Mononuclear cell (primary cell): Measurements from ENCODE around the gene BANP. TPM values are rescaled to one million over a fixed set of nuclear protein-coding genes. Genes with fewer than 3 reads are reported as not detected.
"Not testable (repeated sequence)": the region's sequence is repeated elsewhere in the genome, so short reads cannot be mapped to it uniquely, and the experiment has no call there.

ENCODE experiments used
- H3K27me3 ChIP-seq: 2 replicates; pipeline ENCODE4 v1.6.0; 2011; ENCODE audit warnings: low read length, control low read depth; ENCODE audit not compliant: insufficient read depth
- H3K4me1 ChIP-seq: 2 replicates; pipeline ENCODE4 v1.5.1; 2011; ENCODE audit warnings: mild to moderate bottlenecking, low read length, control low read depth; ENCODE audit not compliant: insufficient read depth
- H3K4me3 ChIP-seq: 2 replicates; pipeline ENCODE4 v1.5.1; 2011; ENCODE audit warnings: mild to moderate bottlenecking, low read length, moderate library complexity
- H3K9me3 ChIP-seq: 2 replicates; pipeline ENCODE4 v1.5.1; 2011; ENCODE audit warnings: low read depth, mild to moderate bottlenecking, control low read depth, low read length
- total RNA-seq: library from RNA; depleted of rRNA; stranded (reverse); fragments of >200 nt; gene quantifications from one replicate; pipeline ENCODE4 v1.2.3, GENCODE V29; 2012

BANP gene
- total RNA-seq, 1 donor, result 71.8 TPM

GRCh38 chr16:88004391-88004790, 53.2 kb downstream of the BANP start:
- Histone ChIP-seq H3K9me3 (no peaks in the 10 kb centered on the region), H3K27me3 (no peaks in the 10 kb centered on the region)

DNA sequence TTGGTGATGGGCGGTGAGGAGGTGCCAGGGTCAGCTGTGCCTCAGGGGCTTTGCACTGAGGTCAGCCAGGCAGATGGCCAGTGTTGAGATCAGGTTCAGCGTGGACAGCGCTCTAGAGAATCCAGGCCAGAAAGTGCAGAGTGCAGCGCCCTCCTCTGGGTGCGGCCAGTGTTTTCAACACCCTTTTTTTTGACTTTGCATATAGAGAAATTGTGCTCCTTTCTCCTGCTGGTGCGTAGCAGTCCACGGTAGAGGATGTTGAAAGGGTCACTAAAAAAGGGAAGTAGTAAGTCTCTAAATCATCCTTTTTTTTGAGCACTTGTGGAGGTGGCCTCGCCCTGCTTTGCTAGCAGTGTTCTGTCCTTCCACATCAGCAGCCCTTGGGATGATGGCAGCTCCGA, 53.9 kb downstream of the BANP start:
- no peak overlapping the region for H3K4me3 ChIP-seq
- peaks cover 14% of the 10 kb centered on the region for H3K4me1 ChIP-seq
- H3K9me3 ChIP-seq, result no peaks in the 10 kb centered on the region
- no peaks in the 10 kb centered on the region for H3K27me3 ChIP-seq

More at GRCh38 chr16:88004391-88004790, 53.2 kb downstream of the BANP start:
- H3K4me1 ChIP-seq, result peaks cover 14% of the 10 kb centered on the region
- H3K4me3 ChIP-seq, result no peak overlapping the region

GRCh38 chr16:88005968-88006367, 54.7 kb downstream of the BANP start:
- H3K4me3 ChIP-seq, result no peak overlapping the region
- H3K4me1 ChIP-seq, result peaks cover 14% of the 10 kb centered on the region
- H3K27me3 ChIP-seq, result no peaks in the 10 kb centered on the region
- no peaks in the 10 kb centered on the region for H3K9me3 ChIP-seq

GRCh38 chr16:88007321-88007731, 56.1 kb downstream of the BANP start:
- Histone ChIP-seq H3K4me1 (peaks cover 14% of the 10 kb centered on the region), H3K9me3 (no peaks in the 10 kb centered on the region), H3K27me3 (no peaks in the 10 kb centered on the region), H3K4me3 (no peak overlapping the region)

DNA sequence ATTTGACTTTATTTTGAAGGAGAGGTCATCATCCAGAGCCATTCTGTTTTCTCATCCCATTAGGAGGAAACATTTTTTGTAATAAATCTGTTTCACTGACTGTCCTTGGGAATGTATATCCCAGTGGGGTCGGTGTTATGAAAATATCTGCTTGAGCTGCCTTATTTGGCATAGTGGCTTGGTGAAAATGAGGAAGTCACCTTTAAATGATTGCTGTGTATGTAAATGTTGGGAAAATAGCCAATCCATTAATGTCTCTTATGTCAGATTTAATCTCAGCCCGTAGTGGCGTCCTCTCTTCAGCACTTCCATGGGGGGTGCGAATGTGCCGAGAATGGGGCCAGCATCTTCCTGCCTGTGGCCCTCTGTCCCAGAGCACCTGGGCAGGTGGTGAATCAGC, 57.6 kb downstream of the BANP start:
- Histone ChIP-seq H3K9me3 (no peaks in the 10 kb centered on the region), H3K27me3 (no peaks in the 10 kb centered on the region), H3K4me1 (peaks cover 14% of the 10 kb centered on the region), H3K4me3 (no peak overlapping the region)

DNA sequence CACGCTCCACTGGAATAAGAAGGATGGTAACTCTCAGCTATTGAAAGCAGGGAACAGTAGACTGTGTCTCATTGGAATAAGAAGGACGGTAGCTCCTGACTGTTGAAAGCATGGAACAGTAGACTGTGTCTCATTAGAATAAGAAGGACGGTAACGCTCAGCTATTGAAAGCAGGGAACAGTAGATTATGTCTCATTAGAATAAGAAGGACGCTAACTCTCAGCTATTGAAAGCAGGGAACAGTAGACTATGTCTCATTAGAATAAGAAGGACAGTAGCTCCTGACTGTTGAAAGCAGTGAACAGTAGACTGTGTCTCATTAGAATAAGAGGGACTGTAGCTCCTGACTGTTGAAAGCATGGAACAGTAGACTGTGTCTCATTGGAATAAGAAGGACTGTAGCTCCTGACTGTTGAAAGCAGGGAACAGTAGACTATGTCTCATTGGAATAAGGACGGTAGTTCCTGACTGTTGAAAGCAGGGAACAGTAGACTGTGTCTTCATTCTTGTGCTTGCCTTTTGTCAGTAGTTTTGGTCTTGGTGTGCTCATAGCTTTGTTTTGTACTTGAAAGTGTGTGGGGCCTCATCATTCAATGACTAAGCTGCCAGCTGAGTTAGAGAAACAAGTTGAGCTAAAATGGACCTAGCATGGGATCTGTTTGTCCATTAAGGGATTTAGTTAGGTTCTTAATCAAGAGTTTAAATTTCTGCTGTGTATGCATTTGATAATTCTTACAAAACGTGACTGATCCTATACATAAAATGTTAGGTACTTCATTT, 58.5 kb downstream of the BANP start:
- Histone ChIP-seq H3K4me1 (peaks cover 12% of the 10 kb centered on the region), H3K27me3 (no peaks in the 10 kb centered on the region), H3K4me3 (no peak overlapping the region), H3K9me3 (no peaks in the 10 kb centered on the region)

DNA sequence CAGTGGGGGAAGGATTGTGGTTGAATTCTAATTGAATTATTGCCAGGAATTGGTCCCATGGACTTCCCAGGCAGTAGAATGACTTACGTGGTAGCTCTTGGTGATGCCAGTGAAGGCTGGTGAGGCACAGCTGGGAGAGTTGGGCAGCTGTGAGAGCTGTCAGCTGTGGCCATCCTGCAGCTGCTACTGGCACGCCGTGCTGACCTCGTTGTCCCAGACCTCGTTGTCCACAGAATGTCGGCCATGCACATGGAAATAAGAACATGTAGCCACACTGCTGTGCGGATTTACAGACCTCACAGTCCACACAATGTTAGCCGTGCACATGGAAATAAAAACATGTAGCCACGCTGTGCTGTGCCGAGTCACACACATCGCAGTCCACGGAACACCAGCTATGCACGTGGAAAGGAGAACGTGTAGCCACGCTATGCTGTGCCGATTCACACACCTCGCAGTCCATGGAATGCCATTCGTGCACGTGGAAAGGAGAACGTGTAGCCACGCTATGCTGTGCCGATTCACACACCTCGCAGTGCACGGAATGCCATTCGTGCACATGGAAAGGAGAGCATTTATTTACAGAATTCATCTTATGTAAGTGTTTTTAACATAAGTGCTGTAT, 59.2 kb downstream of the BANP start:
- H3K27me3 ChIP-seq, result no peaks in the 10 kb centered on the region
- H3K9me3 ChIP-seq, result no peaks in the 10 kb centered on the region
- peaks cover 5% of the 10 kb centered on the region for H3K4me1 ChIP-seq
- no peak overlapping the region for H3K4me3 ChIP-seq

DNA sequence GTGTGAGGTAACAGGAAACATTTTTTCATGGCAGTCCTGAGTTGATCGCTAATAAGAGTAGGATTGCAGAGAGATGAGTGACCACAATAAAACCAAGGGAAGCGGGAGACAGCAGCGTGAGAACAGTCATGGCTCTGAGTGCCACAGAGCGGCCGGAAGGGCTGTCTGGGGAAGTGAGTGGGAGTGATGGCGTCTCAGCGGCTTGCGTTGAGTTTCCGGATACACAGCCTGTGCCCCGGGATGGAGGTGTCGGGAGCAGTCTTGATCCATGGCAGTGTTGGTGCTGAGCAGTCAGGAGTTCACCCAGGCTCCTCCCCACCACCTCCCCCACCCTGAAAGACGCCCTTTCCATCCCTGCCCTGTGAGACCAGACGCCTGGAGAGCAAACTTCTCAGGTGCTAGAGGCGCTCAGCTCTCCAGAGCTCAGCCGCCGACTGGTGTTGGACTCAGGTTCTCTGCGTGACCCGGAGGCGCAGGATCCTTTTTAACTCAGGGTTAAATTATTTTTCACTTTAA, 59.8 kb downstream of the BANP start:
- Histone ChIP-seq H3K9me3 (no peaks in the 10 kb centered on the region), H3K27me3 (no peaks in the 10 kb centered on the region), H3K4me3 (no peak overlapping the region), H3K4me1 (no peaks in the 10 kb centered on the region)

- Histone ChIP-seq H3K27me3 (no peaks in the 10 kb centered on the region), H3K9me3 (no peaks in the 10 kb centered on the region), H3K4me1 (no peaks in the 10 kb centered on the region), H3K4me3 (no peak overlapping the region)
Observed at GRCh38 chr16:88012360-88012759, 61.1 kb downstream of the BANP start.

DNA sequence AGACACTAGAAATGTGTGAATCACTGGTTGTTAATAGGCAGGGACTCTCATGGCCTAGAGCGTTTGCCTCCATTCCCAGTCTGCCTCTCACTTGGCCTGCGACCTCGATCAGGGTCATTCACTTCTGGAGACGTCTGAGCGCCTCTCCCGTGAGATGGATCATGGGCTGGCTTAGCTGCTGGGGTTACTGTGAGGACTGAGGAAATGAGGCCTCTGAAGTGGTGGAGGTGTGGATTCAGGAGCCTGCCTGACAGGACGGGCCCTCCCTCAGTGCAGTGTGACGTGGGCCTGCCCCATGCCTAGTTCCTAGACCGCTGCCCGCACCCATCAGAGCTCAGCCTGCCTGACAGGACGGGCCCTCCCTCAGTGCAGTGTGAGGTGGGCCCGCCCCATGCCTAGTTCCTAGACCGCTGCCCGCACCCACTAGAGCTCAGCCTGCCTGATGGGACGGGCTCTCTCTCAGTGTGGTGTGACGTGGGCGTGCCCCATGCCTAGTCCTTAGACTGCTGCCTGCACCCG, 61.9 kb downstream of the BANP start:
- H3K4me3 ChIP-seq, result no peak overlapping the region
- no peaks in the 10 kb centered on the region for H3K4me1 ChIP-seq
- H3K27me3 ChIP-seq, result no peaks in the 10 kb centered on the region
- no peaks in the 10 kb centered on the region for H3K9me3 ChIP-seq

DNA sequence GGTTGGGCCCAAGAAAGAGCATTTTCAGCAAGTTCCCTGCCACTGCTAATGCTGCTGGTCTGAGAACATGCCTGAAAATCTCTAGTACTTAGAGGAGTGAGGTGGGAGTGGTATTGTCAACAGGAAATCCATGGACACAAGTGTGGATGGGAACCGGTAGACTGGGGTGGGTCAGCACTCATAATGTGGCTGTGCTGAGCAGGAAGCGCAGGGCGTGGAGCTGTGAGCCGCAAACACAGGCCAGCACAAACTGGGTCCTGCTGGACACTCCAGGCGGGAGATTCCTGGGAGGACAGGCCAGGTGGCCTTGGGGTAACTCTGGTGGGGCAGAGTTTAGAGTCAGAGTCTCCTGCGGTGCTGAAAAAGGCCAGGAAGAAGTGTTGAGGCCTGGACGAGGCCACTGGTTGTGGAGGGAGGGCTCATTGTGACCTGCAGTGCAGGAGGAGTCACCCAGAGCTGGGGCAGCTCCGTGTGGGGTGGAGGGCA, 62.6 kb downstream of the BANP start:
- Histone ChIP-seq H3K9me3 (no peaks in the 10 kb centered on the region), H3K27me3 (no peaks in the 10 kb centered on the region), H3K4me3 (no peak overlapping the region), H3K4me1 (no peaks in the 10 kb centered on the region)

- Histone ChIP-seq H3K4me3 (no peak overlapping the region), H3K9me3 (no peaks in the 10 kb centered on the region), H3K27me3 (no peaks in the 10 kb centered on the region), H3K4me1 (no peaks in the 10 kb centered on the region)
Observed at GRCh38 chr16:88014252-88014781, 63.1 kb downstream of the BANP start.

- Histone ChIP-seq H3K9me3 (no peaks in the 10 kb centered on the region), H3K27me3 (no peaks in the 10 kb centered on the region), H3K4me3 (no peak overlapping the region), H3K4me1 (no peaks in the 10 kb centered on the region)
Observed at GRCh38 chr16:88014954-88015805, 63.9 kb downstream of the BANP start.

DNA sequence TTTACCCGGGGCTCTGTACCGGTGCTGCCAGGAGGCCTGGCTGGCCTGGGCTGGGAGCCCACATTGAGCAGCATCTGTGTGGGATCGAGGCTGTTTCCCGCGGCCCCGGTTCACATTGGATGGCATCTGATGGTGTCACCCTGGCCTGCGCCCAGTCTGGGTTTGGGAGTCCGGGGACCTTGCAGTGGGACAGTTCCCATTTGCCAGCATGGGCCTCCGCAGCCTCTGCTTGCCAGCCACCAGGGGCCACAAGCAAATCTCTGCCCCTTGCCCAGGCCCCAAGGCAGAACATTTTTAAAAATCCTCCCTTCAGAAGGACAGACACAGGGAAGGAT, 64.5 kb downstream of the BANP start:
- Histone ChIP-seq H3K9me3 (no peaks in the 10 kb centered on the region), H3K27me3 (no peaks in the 10 kb centered on the region), H3K4me3 (no peak overlapping the region), H3K4me1 (no peaks in the 10 kb centered on the region)

DNA sequence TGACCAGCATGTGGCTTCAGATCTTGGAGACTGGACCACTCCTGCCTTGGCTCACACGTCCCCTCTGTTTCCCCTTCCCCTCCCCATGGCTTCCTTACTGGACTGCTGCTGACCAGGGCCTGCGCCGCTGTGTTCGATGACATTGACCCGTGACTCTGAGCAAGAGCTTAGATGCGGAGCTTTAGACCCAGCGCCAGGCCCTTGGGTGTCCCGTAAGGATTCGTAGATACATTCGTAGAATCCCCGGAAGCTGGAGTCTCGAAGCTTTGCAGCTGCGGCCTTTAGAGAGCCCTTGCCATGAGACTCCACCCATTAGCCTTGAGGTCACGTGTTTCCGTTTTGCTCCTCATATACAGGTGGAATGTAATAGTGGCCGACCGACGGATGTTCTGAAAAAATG, 65.2 kb downstream of the BANP start:
- not testable (repeated sequence) for H3K27me3 ChIP-seq

More for the DNA sequence above, 65.2 kb downstream of the BANP start:
- H3K4me1 ChIP-seq, H3K4me3 ChIP-seq, H3K9me3 ChIP-seq: not testable (repeated sequence)
